Keratinocyte (primary cell): ENCODE measurements around the gene ACACA. TPM values are rescaled to one million over a fixed set of nuclear protein-coding genes. Genes with fewer than 3 reads are reported as not detected.

ENCODE experiments used
- DNase-seq: peaks from one replicate; pipeline ENCODE4 v3.0.0-alpha.2; 2011; ENCODE audit warnings: low read depth, missing footprints, low spot score
- FAIRE-seq: peaks from 2 replicates; lab custom pipeline; 2011; peaks lifted over from hg19 to GRCh38; lab: Jason Lieb, UNC
- H2AFZ ChIP-seq: 2 replicates; pipeline ENCODE4 v1.6.0; 2012; ENCODE audit warnings: low read length, control low read depth, inconsistent platforms; ENCODE audit not compliant: control insufficient read depth
- H3K27ac ChIP-seq: 2 replicates; pipeline ENCODE4 v1.5.1; 2011; ENCODE audit warnings: low read length; ENCODE audit not compliant: control insufficient read depth, insufficient read depth
- H3K27me3 ChIP-seq: 3 replicates; pipeline ENCODE4 v1.6.0; 2011; ENCODE audit warnings: low read length; ENCODE audit not compliant: control insufficient read depth, insufficient read depth; ENCODE audit errors: extremely low read depth
- H3K36me3 ChIP-seq, 2 experiments: 2 replicates in 1 of 2; 3 replicates in 1 of 2; pipeline ENCODE4 v1.5.1; 2011; ENCODE audit warnings: low read length in 2 of 2, mild to moderate bottlenecking in 1 of 2; ENCODE audit not compliant: control insufficient read depth in 2 of 2, insufficient read depth in 2 of 2; ENCODE audit errors: extremely low read depth in 1 of 2
- H3K4me1 ChIP-seq: 3 replicates; pipeline ENCODE4 v1.5.1; 2011; ENCODE audit warnings: low read length; ENCODE audit not compliant: control insufficient read depth, insufficient read depth; ENCODE audit errors: extremely low read depth
- H3K4me2 ChIP-seq: 3 replicates; pipeline ENCODE4 v1.6.0; 2011; ENCODE audit warnings: low read depth, low read length; ENCODE audit not compliant: control insufficient read depth, insufficient read depth; ENCODE audit errors: extremely low read depth
- H3K4me3 ChIP-seq, 3 experiments: fragments of 200-600 bp in 1 of 3; sonication (generic) in 1 of 3; 2 replicates in 2 of 3; 3 replicates in 1 of 3; pipeline ENCODE4 v1.5.1; 2011 to 2016; ENCODE audit warnings: low read length in 3 of 3, mild to moderate bottlenecking in 3 of 3, control low read depth in 2 of 3, inconsistent platforms in 1 of 3, low read depth in 1 of 3, mixed read lengths in 1 of 3, mixed run types in 1 of 3, moderate library complexity in 1 of 3; ENCODE audit not compliant: control insufficient read depth in 2 of 3, insufficient read depth in 2 of 3; ENCODE audit errors: extremely low read depth in 1 of 3
- H3K79me2 ChIP-seq: 2 replicates; pipeline ENCODE4 v1.6.0; 2012; ENCODE audit warnings: low read length; ENCODE audit not compliant: control insufficient read depth, insufficient read depth
- H3K9ac ChIP-seq: 3 replicates; pipeline ENCODE4 v1.6.0; 2011; ENCODE audit warnings: low read length; ENCODE audit not compliant: control insufficient read depth, insufficient read depth; ENCODE audit errors: extremely low read depth
- H3K9me1 ChIP-seq: 3 replicates; pipeline ENCODE4 v1.6.0; 2011; ENCODE audit warnings: low read length; ENCODE audit not compliant: control insufficient read depth, insufficient read depth; ENCODE audit errors: extremely low read depth
- H3K9me3 ChIP-seq: 2 replicates; pipeline ENCODE4 v1.5.1; 2012; ENCODE audit warnings: low read depth, low read length; ENCODE audit not compliant: control insufficient read depth
- H4K20me1 ChIP-seq: 3 replicates; pipeline ENCODE4 v1.6.0; 2011; ENCODE audit warnings: low read length; ENCODE audit not compliant: control insufficient read depth, insufficient read depth; ENCODE audit errors: extremely low read depth
- dilution Hi-C: fragments of 300-500 bp; cut with MboI; formaldehyde crosslinking; loops from one replicate; pipeline ENCODE4 v1.7.0; 2020; ENCODE audit warnings: low sequenced_read_pairs; ENCODE audit not compliant: extremely low pct_ligation_motif_present
- polyA plus RNA-seq, 5 experiments: library from polyadenylated mRNA; depleted of rRNA in 3 of 5; stranded (reverse) in 3 of 5; stranded (forward) in 1 of 5; unstranded in 1 of 5; fragments of >200 nt; gene quantifications; 1 replicate in 1 of 5; 2 replicates in 3 of 5; 3 replicates in 1 of 5; pipeline versions ENCODE4 v1.2.1 to v1.2.3, GENCODE V29; 2011 to 2012; ENCODE audit warnings: missing spikeins in 2 of 5, low read depth in 1 of 5, low replicate concordance in 1 of 5
- TF ChIP-seq, protein P1 (sequence below), 3 experiments: IDR thresholded peaks in 1 of 3; conservative IDR thresholded peaks in 1 of 3; optimal IDR thresholded peaks in 1 of 3; 2 replicates in 2 of 3; 3 replicates in 1 of 3; pipeline versions ENCODE3 to v1.5.1; 2011; ENCODE audit warnings: low read length in 3 of 3, mild to moderate bottlenecking in 3 of 3, moderate library complexity in 2 of 3, control low read depth in 1 of 3, inconsistent platforms in 1 of 3; ENCODE audit not compliant: insufficient read depth in 2 of 3; ENCODE audit errors: extremely low read depth in 1 of 3

ACACA gene
- polyA plus RNA-seq, 1 donor (not counting 4 experiments of a cell fraction or from before 2014, with no cell fraction given) = 85.8 TPM

DNA sequence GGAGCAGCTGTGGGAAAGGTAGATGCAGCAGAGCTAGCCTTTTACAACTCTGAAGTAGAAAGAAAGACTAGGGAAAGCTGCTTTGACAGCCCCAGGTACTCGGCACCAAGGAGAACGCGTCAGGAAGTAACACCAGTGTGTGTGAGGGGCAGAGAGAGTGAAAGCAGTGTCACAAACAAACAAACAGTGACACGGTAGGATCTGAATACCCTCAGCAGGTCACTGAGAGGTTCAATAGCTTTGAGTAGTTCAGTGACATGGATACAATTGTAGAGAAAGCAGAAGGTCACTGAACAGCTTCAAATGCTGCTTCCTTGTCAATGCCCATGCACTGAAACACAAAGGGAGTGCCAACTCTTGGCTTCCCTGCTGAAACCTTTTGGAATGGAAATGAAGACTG is 181.2 kb downstream of the ACACA start:
- Histone ChIP-seq H3K79me2 (no peaks in the 10 kb centered on the region), H3K9ac (no peak overlapping the region), H3K36me3 (peaks cover 17 to 23% of the 10 kb centered on the region in 2 experiments), H3K27me3 (no peaks in the 10 kb centered on the region), H3K4me3 (no peak overlapping the region), H2AFZ (no peak overlapping the region), H3K9me1 (no peaks in the 10 kb centered on the region), H3K27ac (no peak overlapping the region), H3K9me3 (no peaks in the 10 kb centered on the region), H4K20me1 (no peaks in the 10 kb centered on the region), H3K4me1 (no peaks in the 10 kb centered on the region), H3K4me2 (no peak overlapping the region)
- TF ChIP-seq, protein P1, sequence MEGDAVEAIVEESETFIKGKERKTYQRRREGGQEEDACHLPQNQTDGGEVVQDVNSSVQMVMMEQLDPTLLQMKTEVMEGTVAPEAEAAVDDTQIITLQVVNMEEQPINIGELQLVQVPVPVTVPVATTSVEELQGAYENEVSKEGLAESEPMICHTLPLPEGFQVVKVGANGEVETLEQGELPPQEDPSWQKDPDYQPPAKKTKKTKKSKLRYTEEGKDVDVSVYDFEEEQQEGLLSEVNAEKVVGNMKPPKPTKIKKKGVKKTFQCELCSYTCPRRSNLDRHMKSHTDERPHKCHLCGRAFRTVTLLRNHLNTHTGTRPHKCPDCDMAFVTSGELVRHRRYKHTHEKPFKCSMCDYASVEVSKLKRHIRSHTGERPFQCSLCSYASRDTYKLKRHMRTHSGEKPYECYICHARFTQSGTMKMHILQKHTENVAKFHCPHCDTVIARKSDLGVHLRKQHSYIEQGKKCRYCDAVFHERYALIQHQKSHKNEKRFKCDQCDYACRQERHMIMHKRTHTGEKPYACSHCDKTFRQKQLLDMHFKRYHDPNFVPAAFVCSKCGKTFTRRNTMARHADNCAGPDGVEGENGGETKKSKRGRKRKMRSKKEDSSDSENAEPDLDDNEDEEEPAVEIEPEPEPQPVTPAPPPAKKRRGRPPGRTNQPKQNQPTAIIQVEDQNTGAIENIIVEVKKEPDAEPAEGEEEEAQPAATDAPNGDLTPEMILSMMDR (optimal IDR thresholded peaks at IDR 0.05 in 1 of 3, IDR thresholded peaks at IDR 0.05 in 1 of 3, conservative IDR thresholded peaks at IDR 0.05 in 1 of 3; ENCODE audit: extremely low read depth in 1 of 3, insufficient read depth in 2 of 3, low read length in 3 of 3) = no peak
- no peak for DNase-seq
- dilution Hi-C loops = no loop called here
- FAIRE-seq = no peak

DNA sequence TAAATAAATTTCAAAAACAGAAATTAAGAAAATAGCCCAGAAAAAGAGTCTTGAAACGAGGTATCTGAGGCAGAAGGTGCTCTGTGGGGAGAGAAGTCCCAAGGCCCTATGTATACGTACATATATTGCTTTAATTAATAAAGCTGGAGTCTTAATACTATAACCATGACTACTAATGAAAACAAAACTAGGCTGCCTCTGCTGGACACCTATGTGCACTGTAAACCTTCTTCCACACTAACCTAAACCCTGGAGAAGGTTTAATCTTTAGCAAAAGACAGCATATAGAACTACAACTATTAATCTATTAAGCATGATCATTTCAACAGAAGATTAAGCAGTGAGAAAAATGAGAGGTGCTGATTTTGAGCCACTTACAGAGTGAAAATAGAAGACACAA is 184.8 kb downstream of the ACACA start:
- no peaks in the 10 kb centered on the region for H4K20me1 ChIP-seq
- no peak overlapping the region for H3K27ac ChIP-seq
- no peak overlapping the region for H3K9ac ChIP-seq
- no peak for FAIRE-seq
- no peaks in the 10 kb centered on the region for H3K4me1 ChIP-seq
- no peaks in the 10 kb centered on the region for H3K9me3 ChIP-seq
- no peak for DNase-seq
- TF ChIP-seq, protein P1 (optimal IDR thresholded peaks at IDR 0.05 in 1 of 3, IDR thresholded peaks at IDR 0.05 in 1 of 3, conservative IDR thresholded peaks at IDR 0.05 in 1 of 3; ENCODE audit: extremely low read depth in 1 of 3, insufficient read depth in 2 of 3, low read length in 3 of 3) = no peak
- no peak overlapping the region for H2AFZ ChIP-seq
- dilution Hi-C loops = no loop called here
- H3K79me2 ChIP-seq = no peaks in the 10 kb centered on the region
- H3K36me3 ChIP-seq = peaks cover 20 to 30% of the 10 kb centered on the region in 2 experiments
- H3K4me2 ChIP-seq = no peak overlapping the region
- H3K4me3 ChIP-seq = no peak overlapping the region
- H3K27me3 ChIP-seq = no peaks in the 10 kb centered on the region
- no peaks in the 10 kb centered on the region for H3K9me1 ChIP-seq
